Progenitor cell of endocrine pancreas (in vitro differentiated cells): ENCODE measurements around the gene SLC35F3. TPM values are rescaled to one million over a fixed set of nuclear protein-coding genes. Genes with fewer than 3 reads are reported as not detected.
A peak's percentile ranks its signal among the peaks of the same experiment; 100 is the strongest.

Source experiments
- DNase-seq: peaks from one replicate; pipeline ENCODE4 v3.0.0; 2021; ENCODE audit warnings: low spot score; ENCODE audit not compliant: unreplicated experiment
- H3K27ac Mint-ChIP-seq: 2 replicates; pipeline ENCODE4 v1.8.0; 2021; ENCODE audit warnings: mild to moderate bottlenecking, moderate library complexity, mixed read lengths
- H3K27me3 Mint-ChIP-seq: 2 replicates; pipeline ENCODE4 v1.8.0; 2021; ENCODE audit warnings: mixed read lengths
- H3K36me3 Mint-ChIP-seq: 2 replicates; pipeline ENCODE4 v1.8.0; 2022; ENCODE audit warnings: mixed read lengths; ENCODE audit not compliant: insufficient read depth
- H3K4me1 Mint-ChIP-seq: 2 replicates; pipeline ENCODE4 v1.8.0; 2021; ENCODE audit warnings: low read depth, mixed read lengths
- H3K4me3 Mint-ChIP-seq: 2 replicates; pipeline ENCODE4 v1.8.0; 2021; ENCODE audit warnings: low read depth, mild to moderate bottlenecking, moderate library complexity, mixed read lengths
- H3K9me3 Mint-ChIP-seq: 2 replicates; pipeline ENCODE4 v1.8.0; 2021; ENCODE audit warnings: low read depth, mixed read lengths
- CTCF ChIP-seq: fragments of 200-600 bp; sonication (generic); IDR thresholded peaks from one replicate; pipeline ENCODE4 v1.5.0; 2021; ENCODE audit warnings: antibody characterized with exemption, mild to moderate bottlenecking; ENCODE audit not compliant: unreplicated experiment
- total RNA-seq: library from RNA; stranded (reverse); gene quantifications from 2 replicates; pipeline ENCODE4 v1.2.1, GENCODE V29; 2021

Gene SLC35F3
- total RNA-seq, 1 donor from 2014 or later, result 0.74 TPM

DNA sequence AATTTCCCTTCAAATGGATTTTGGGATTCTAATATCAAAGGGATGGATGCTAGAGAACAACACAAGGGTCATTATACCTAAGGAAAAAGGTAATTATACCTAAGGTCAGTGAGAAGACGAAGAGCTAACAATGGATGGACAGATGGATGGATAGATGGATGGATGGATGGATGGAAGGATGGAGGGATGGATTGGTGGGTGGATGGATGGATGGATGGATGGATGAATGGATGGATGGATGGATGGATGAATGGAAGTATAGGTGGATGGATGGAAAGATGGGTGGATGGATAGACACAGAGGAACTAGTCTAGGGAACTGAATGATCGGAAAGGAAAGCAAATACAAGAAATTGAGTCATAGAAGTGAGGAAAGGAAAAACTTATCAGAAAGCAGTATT, 34.0 kb downstream of the SLC35F3 start:
- Mint-ChIP-seq H3K9me3 (no peaks in the 10 kb centered on the region), H3K36me3 (no peaks in the 10 kb centered on the region)

GRCh38 chr1:233939451-233939850, 35.0 kb downstream of the SLC35F3 start:
- H3K27ac Mint-ChIP-seq, result no peak overlapping the region
- H3K27me3 Mint-ChIP-seq, result peaks cover 5% of the 10 kb centered on the region
- no peaks in the 10 kb centered on the region for H3K36me3 Mint-ChIP-seq
- DNase-seq, result no peak
- H3K9me3 Mint-ChIP-seq, result no peaks in the 10 kb centered on the region
- H3K4me3 Mint-ChIP-seq, result no peak overlapping the region
- H3K4me1 Mint-ChIP-seq, result peaks cover 5% of the 10 kb centered on the region
- no peak for TF ChIP-seq CTCF

More for the DNA sequence above, 34.0 kb downstream of the SLC35F3 start:
- Mint-ChIP-seq H3K27ac (no peak overlapping the region), H3K27me3 (peaks cover 5% of the 10 kb centered on the region), H3K4me3 (no peak overlapping the region), H3K4me1 (peaks cover 5% of the 10 kb centered on the region)
- DNase-seq, result no peak
- TF ChIP-seq CTCF, result no peak

DNA sequence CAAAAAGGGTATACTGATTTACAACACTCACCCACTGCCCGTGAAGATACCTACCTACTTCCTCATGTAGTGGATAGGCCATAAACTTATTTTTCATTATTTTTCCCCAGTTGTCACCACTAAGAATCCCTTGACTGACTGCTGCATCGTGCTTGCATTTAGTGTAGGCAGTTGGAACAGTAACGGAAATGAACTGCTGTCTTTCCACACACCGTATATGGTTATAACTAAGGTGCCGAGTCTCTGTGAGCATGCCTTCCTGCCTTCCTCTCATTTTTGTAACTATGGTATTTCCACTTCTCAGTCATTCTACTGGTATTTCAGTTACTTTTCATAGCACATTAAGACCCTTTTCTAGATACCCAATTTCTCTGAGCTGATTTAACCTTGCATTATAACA, 36.4 kb downstream of the SLC35F3 start:
- no peak for DNase-seq
- H3K9me3 Mint-ChIP-seq, result no peaks in the 10 kb centered on the region
- no peak overlapping the region for H3K27ac Mint-ChIP-seq
- H3K27me3 Mint-ChIP-seq, result peaks cover 5% of the 10 kb centered on the region
- peaks cover 11% of the 10 kb centered on the region for H3K4me1 Mint-ChIP-seq
- no peak overlapping the region for H3K4me3 Mint-ChIP-seq
- no peak for TF ChIP-seq CTCF
- no peaks in the 10 kb centered on the region for H3K36me3 Mint-ChIP-seq

- no peak for TF ChIP-seq CTCF
- H3K36me3 Mint-ChIP-seq, result no peaks in the 10 kb centered on the region
- H3K9me3 Mint-ChIP-seq, result no peaks in the 10 kb centered on the region
- peaks cover 3% of the 10 kb centered on the region for H3K27me3 Mint-ChIP-seq
- no peak overlapping the region for H3K4me3 Mint-ChIP-seq
- DNase-seq, result no peak
- peak overlapping the region; percentile 15 for H3K27ac Mint-ChIP-seq
- peaks cover 11% of the 10 kb centered on the region for H3K4me1 Mint-ChIP-seq
These were observed 40.1 kb downstream of the SLC35F3 start for GRCh38 chr1:233944601-233945000.

DNA sequence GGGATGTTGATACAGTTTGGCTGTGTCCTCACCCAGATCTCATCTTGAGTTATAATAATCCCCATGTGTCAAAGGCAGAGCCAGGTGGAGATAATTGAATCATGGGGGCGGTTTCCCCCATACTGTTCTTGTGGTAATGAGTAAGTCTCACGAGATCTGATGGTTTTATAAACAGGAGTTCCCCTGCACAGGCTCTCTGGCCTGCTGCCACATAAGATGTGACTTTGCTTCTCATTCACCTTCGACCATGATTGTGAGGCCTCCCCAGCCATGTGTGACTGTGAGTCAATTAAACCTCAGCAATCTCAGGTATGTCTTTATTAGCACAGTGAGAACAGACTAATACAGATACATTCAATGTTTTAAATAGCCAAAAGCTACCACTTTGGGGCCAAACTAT, 41.1 kb downstream of the SLC35F3 start:
- peaks cover 2% of the 10 kb centered on the region for H3K9me3 Mint-ChIP-seq

More for the DNA sequence above, 41.1 kb downstream of the SLC35F3 start:
- peaks cover 3% of the 10 kb centered on the region for H3K27me3 Mint-ChIP-seq
- no peak overlapping the region for H3K4me3 Mint-ChIP-seq
- TF ChIP-seq CTCF, result no peak
- H3K27ac Mint-ChIP-seq, result no peak overlapping the region
- H3K4me1 Mint-ChIP-seq, result peaks cover 11% of the 10 kb centered on the region
- H3K36me3 Mint-ChIP-seq, result no peaks in the 10 kb centered on the region
- no peak for DNase-seq
